ENCODE measurements around the gene SGCE. TPM values are rescaled to one million over a fixed set of nuclear protein-coding genes. Genes with fewer than 3 reads are reported as not detected.

SGCE gene
- total RNA-seq, 4 donors from 2014 or later = 118 to 203 (median 161) TPM

DNA sequence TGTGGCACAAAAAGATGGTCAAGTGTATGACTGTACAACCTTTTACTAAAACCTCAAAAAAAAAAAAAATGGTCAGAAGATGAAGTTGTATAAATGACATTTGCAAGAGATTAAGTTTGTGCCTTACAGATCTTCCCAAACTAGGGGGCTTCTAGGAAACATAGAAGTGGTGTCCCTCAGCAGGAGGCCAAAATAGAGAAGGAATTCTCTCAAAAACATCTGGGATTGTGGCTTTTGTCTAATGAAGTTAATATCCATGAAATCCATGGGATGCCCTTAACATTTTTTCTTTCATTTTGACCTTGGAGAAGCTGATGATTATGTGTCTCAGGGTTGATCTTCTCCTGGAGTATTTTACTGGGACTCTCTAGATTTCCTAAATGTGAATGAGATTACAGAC lies 84.1 kb downstream of the SGCE start:
- peaks cover 0 to 40% (median 6%) of the 10 kb centered on the region in 4 donors for H3K9me3 ChIP-seq
- H3K36me3 ChIP-seq = peaks cover 0 to 46% (median 0%) of the 10 kb centered on the region in 3 donors
- H3K27ac ChIP-seq = no peak overlapping the region
- no peak overlapping the region for H3K4me3 ChIP-seq
- H3K27me3 ChIP-seq = no peaks in the 10 kb centered on the region
- H3K4me1 ChIP-seq = no peaks in the 10 kb centered on the region
- no peak for TF ChIP-seq POLR2A (IDR thresholded peaks at IDR 0.05)
- TF ChIP-seq, protein P1, sequence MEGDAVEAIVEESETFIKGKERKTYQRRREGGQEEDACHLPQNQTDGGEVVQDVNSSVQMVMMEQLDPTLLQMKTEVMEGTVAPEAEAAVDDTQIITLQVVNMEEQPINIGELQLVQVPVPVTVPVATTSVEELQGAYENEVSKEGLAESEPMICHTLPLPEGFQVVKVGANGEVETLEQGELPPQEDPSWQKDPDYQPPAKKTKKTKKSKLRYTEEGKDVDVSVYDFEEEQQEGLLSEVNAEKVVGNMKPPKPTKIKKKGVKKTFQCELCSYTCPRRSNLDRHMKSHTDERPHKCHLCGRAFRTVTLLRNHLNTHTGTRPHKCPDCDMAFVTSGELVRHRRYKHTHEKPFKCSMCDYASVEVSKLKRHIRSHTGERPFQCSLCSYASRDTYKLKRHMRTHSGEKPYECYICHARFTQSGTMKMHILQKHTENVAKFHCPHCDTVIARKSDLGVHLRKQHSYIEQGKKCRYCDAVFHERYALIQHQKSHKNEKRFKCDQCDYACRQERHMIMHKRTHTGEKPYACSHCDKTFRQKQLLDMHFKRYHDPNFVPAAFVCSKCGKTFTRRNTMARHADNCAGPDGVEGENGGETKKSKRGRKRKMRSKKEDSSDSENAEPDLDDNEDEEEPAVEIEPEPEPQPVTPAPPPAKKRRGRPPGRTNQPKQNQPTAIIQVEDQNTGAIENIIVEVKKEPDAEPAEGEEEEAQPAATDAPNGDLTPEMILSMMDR (IDR thresholded peaks at IDR 0.05) = no peak
- no peak for TF ChIP-seq EP300 (IDR thresholded peaks at IDR 0.05)
- no peak for DNase-seq (ENCODE audit: low spot score in 2 of 2)

GRCh38 chr7:94567396-94567795 lies 88.5 kb downstream of the SGCE start:
- H3K36me3 ChIP-seq = peaks cover 0 to 19% (median 0%) of the 10 kb centered on the region in 3 donors

DNA sequence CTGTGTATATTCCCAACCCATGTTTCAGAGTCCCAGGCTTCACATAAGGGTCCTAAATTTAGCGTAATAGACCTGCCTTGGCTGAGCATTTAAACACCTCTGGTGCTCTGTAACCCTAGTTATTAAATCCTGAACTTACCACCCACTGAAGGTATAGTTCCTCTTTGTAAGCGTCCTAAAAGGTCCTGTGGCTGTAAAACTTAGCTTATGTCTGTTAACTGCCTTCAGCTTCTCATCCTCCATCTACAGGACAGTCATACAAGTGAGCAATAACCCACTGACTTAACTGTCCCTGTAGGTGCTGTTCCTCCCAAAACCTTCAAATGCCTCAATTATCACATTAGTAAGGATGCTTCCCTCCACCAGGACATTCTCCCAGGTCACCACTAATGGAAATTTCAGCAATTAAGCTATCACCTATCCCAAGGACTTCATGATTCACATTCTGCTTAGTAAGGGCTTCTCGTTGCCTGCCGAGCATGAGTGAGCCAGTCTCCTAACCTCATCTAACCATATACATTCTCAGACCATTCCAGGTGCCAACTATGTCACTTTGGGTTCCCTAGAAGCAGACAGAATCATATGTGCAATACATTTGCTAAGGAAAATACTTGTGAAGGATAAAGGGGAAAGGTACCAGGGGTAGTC lies 90.6 kb downstream of the SGCE start:
- Histone ChIP-seq H3K4me1 (no peaks in the 10 kb centered on the region), H3K27me3 (no peaks in the 10 kb centered on the region), H3K4me3 (no peak overlapping the region), H3K9me3 (no peaks in the 10 kb centered on the region), H3K36me3 (peaks cover 0 to 11% (median 0%) of the 10 kb centered on the region in 3 donors), H3K27ac (no peak overlapping the region)
- DNase-seq (ENCODE audit: low spot score in 2 of 2) = no peak
- TF ChIP-seq EP300 (IDR thresholded peaks at IDR 0.05) (no peak), POLR2A (IDR thresholded peaks at IDR 0.05) (no peak)
- TF ChIP-seq, protein P1 (IDR thresholded peaks at IDR 0.05) = no peak
- WGBS, 2 donors = 92 to 94% methylated on average over 4 of the region's 4 CpGs

More at GRCh38 chr7:94567396-94567795, 88.5 kb downstream of the SGCE start:
- Histone ChIP-seq H3K27me3 (no peaks in the 10 kb centered on the region), H3K4me3 (no peak overlapping the region), H3K27ac (no peak overlapping the region), H3K4me1 (no peaks in the 10 kb centered on the region), H3K9me3 (no peaks in the 10 kb centered on the region)
- DNase-seq (ENCODE audit: low spot score in 2 of 2) = no peak
- TF ChIP-seq, protein P1 (IDR thresholded peaks at IDR 0.05) = no peak
- TF ChIP-seq POLR2A (IDR thresholded peaks at IDR 0.05) = no peak
- TF ChIP-seq EP300 (IDR thresholded peaks at IDR 0.05) = no peak

- H3K4me1 ChIP-seq = no peaks in the 10 kb centered on the region
- no peak overlapping the region for H3K27ac ChIP-seq
- TF ChIP-seq, protein P1 (IDR thresholded peaks at IDR 0.05) = no peak
- TF ChIP-seq POLR2A (IDR thresholded peaks at IDR 0.05) (no peak), EP300 (IDR thresholded peaks at IDR 0.05) (no peak)
- no peaks in the 10 kb centered on the region for H3K27me3 ChIP-seq
- H3K9me3 ChIP-seq = no peaks in the 10 kb centered on the region
- no peak for DNase-seq (ENCODE audit: low spot score in 2 of 2)
- H3K4me3 ChIP-seq = no peak overlapping the region
- peaks cover 0 to 7% (median 0%) of the 10 kb centered on the region in 3 donors for H3K36me3 ChIP-seq
- 77 to 86% methylated on average over 3 of the region's 3 CpGs for WGBS, 2 donors
These were observed 93.4 kb downstream of the SGCE start for GRCh38 chr7:94562525-94562924.

DNA sequence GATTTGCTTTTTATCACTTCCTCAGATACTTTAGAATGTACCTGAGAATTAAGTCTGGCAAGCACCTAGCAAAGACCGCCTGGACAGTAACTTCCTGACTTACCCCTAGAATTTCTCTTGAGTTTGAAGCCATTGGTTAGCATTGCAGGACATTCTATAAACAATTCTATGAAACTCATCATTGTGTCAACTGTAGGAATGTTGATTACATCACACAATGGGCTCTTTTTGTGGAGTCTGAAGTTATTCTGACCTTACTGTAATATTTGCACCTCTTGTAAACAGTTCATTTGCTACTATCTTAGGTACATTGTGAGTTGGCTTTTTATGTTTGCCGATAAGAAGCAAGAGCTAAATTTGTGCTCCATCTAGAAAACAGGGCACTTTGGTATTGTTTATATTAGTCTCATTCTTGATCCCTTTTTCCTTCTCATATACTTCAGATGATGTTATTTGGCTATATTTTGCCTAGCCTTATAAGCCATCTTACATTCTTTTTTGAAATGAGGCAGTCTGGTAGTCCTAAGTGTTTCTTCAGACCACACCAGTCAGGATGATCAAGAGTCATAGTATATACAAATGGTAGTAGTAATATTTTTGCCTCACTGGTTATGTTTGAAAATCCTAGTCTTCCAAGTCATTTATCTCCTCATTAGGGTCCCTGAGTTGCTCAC lies 94.0 kb downstream of the SGCE start:
- Histone ChIP-seq H3K27ac (no peak overlapping the region), H3K36me3 (peaks cover 0 to 7% (median 0%) of the 10 kb centered on the region in 3 donors), H3K9me3 (no peaks in the 10 kb centered on the region), H3K4me3 (no peak overlapping the region), H3K27me3 (no peaks in the 10 kb centered on the region), H3K4me1 (no peaks in the 10 kb centered on the region)
- no peak for TF ChIP-seq POLR2A (IDR thresholded peaks at IDR 0.05)
- no peak for TF ChIP-seq EP300 (IDR thresholded peaks at IDR 0.05)
- TF ChIP-seq, protein P1 (IDR thresholded peaks at IDR 0.05) = no peak
- no peak for DNase-seq (ENCODE audit: low spot score in 2 of 2)
- WGBS, 2 donors = 70 to 73% methylated on average over 2 of the region's 2 CpGs

All from tibial nerve (tissue), 4 donors.